ENCODE results near the gene CASZ1. TPM values are rescaled to one million over a fixed set of nuclear protein-coding genes. Genes with fewer than 3 reads are reported as not detected.

Gene CASZ1
- total and polyA plus RNA-seq, 2 donors = 1.8 to 3.9 TPM

- Histone ChIP-seq H3K27me3 (ENCODE audit: control insufficient read depth in 2 of 2, insufficient read depth in 1 of 2, low read length in 1 of 2) (peaks cover 0 to 8% of the 10 kb centered on the region in 2 donors), H3K9me3 (ENCODE audit: control insufficient read depth in 2 of 2, insufficient read depth in 1 of 2, low read length in 1 of 2) (no peaks in the 10 kb centered on the region), H3K4me1 (ENCODE audit: control insufficient read depth in 2 of 2, insufficient read depth in 2 of 2, low read length in 2 of 2) (no peaks in the 10 kb centered on the region), H3K4me3 (ENCODE audit: low read length in 2 of 2) (no peak overlapping the region), H3K27ac (ENCODE audit: low read depth in 1 of 2, low read length in 1 of 2) (no peak overlapping the region), H3K36me3 (ENCODE audit: control insufficient read depth in 2 of 2, insufficient read depth in 2 of 2, low read length in 1 of 2) (no peaks in the 10 kb centered on the region)
- DNase-seq (ENCODE audit: low read depth in 6 of 9, low spot score in 9 of 9) = no peak
- 85% methylated on average over 4 of the region's 4 CpGs for WGBS
Measured at GRCh38 chr1:10751160-10751559, 45.3 kb downstream of the CASZ1 start.

GRCh38 chr1:10745886-10746455 lies 50.5 kb downstream of the CASZ1 start:
- no peak overlapping the region for H3K27ac ChIP-seq (ENCODE audit: low read depth in 1 of 2, low read length in 1 of 2)
- no peaks in the 10 kb centered on the region for H3K4me1 ChIP-seq (ENCODE audit: control insufficient read depth in 2 of 2, insufficient read depth in 2 of 2, low read length in 2 of 2)
- H3K36me3 ChIP-seq (ENCODE audit: control insufficient read depth in 2 of 2, insufficient read depth in 2 of 2, low read length in 1 of 2) = no peaks in the 10 kb centered on the region
- no peak for DNase-seq (ENCODE audit: low read depth in 6 of 9, low spot score in 9 of 9)
- peaks cover 0 to 9% of the 10 kb centered on the region in 2 donors for H3K27me3 ChIP-seq (ENCODE audit: control insufficient read depth in 2 of 2, insufficient read depth in 1 of 2, low read length in 1 of 2)
- 93% methylated on average over 18 of the region's 18 CpGs for WGBS
- no peaks in the 10 kb centered on the region for H3K9me3 ChIP-seq (ENCODE audit: control insufficient read depth in 2 of 2, insufficient read depth in 1 of 2, low read length in 1 of 2)
- H3K4me3 ChIP-seq (ENCODE audit: low read length in 2 of 2) = no peak overlapping the region

GRCh38 chr1:10745383-10745782 lies 51.1 kb downstream of the CASZ1 start:
- Histone ChIP-seq H3K36me3 (ENCODE audit: control insufficient read depth in 2 of 2, insufficient read depth in 2 of 2, low read length in 1 of 2) (no peaks in the 10 kb centered on the region), H3K4me1 (ENCODE audit: control insufficient read depth in 2 of 2, insufficient read depth in 2 of 2, low read length in 2 of 2) (no peaks in the 10 kb centered on the region), H3K27me3 (ENCODE audit: control insufficient read depth in 2 of 2, insufficient read depth in 1 of 2, low read length in 1 of 2) (peaks cover 0 to 9% of the 10 kb centered on the region in 2 donors), H3K9me3 (ENCODE audit: control insufficient read depth in 2 of 2, insufficient read depth in 1 of 2, low read length in 1 of 2) (no peaks in the 10 kb centered on the region), H3K4me3 (ENCODE audit: low read length in 2 of 2) (no peak overlapping the region), H3K27ac (ENCODE audit: low read depth in 1 of 2, low read length in 1 of 2) (no peak overlapping the region)
- 84% methylated on average over 6 of the region's 6 CpGs for WGBS
- no peak for DNase-seq (ENCODE audit: low read depth in 6 of 9, low spot score in 9 of 9)

- Histone ChIP-seq H3K27ac (ENCODE audit: low read depth in 1 of 2, low read length in 1 of 2) (no peak overlapping the region), H3K27me3 (ENCODE audit: control insufficient read depth in 2 of 2, insufficient read depth in 1 of 2, low read length in 1 of 2) (peaks cover 0 to 8% of the 10 kb centered on the region in 2 donors), H3K9me3 (ENCODE audit: control insufficient read depth in 2 of 2, insufficient read depth in 1 of 2, low read length in 1 of 2) (no peaks in the 10 kb centered on the region), H3K4me1 (ENCODE audit: control insufficient read depth in 2 of 2, insufficient read depth in 2 of 2, low read length in 2 of 2) (no peaks in the 10 kb centered on the region), H3K36me3 (ENCODE audit: control insufficient read depth in 2 of 2, insufficient read depth in 2 of 2, low read length in 1 of 2) (no peaks in the 10 kb centered on the region), H3K4me3 (ENCODE audit: low read length in 2 of 2) (no peak overlapping the region)
- no peak for DNase-seq (ENCODE audit: low read depth in 6 of 9, low spot score in 9 of 9)
- WGBS = 90% methylated on average over 18 of the region's 18 CpGs
Measured at GRCh38 chr1:10744654-10745238, 51.7 kb downstream of the CASZ1 start.

DNA sequence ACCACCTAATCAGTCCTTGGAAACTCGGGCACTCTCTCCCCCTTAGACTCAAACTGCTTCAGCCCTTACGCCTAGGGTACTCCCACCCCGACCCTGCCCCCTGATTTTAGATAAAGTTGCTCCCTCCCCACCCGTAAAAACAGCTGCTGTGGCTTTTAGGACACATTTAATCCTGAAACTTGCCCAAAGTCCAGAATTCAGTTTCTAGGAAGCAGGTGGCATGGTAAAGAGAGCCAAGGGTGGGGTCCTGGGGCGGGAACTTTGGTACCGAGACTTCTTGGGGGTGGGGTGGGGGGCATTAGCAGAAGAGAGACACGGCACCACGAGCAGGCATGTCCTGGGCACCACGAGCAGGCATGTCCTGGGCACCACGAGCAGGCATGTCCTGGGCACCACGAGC lies 52.4 kb downstream of the CASZ1 start:
- Histone ChIP-seq H3K36me3 (ENCODE audit: control insufficient read depth in 2 of 2, insufficient read depth in 2 of 2, low read length in 1 of 2) (no peaks in the 10 kb centered on the region), H3K9me3 (ENCODE audit: control insufficient read depth in 2 of 2, insufficient read depth in 1 of 2, low read length in 1 of 2) (no peaks in the 10 kb centered on the region), H3K4me3 (ENCODE audit: low read length in 2 of 2) (no peak overlapping the region), H3K4me1 (ENCODE audit: control insufficient read depth in 2 of 2, insufficient read depth in 2 of 2, low read length in 2 of 2) (no peaks in the 10 kb centered on the region), H3K27me3 (ENCODE audit: control insufficient read depth in 2 of 2, insufficient read depth in 1 of 2, low read length in 1 of 2) (peaks cover 0 to 7% of the 10 kb centered on the region in 2 donors), H3K27ac (ENCODE audit: low read depth in 1 of 2, low read length in 1 of 2) (no peak overlapping the region)
- no peak for DNase-seq (ENCODE audit: low read depth in 6 of 9, low spot score in 9 of 9)
- WGBS = 74% methylated on average over 11 of the region's 11 CpGs

GRCh38 chr1:10741696-10742095 lies 54.8 kb downstream of the CASZ1 start:
- 95% methylated on average over 13 of the region's 13 CpGs for WGBS
- no peaks in the 10 kb centered on the region for H3K4me1 ChIP-seq (ENCODE audit: control insufficient read depth in 2 of 2, insufficient read depth in 2 of 2, low read length in 2 of 2)

GRCh38 chr1:10740123-10740522 lies 56.3 kb downstream of the CASZ1 start:
- Histone ChIP-seq H3K4me1 (ENCODE audit: control insufficient read depth in 2 of 2, insufficient read depth in 2 of 2, low read length in 2 of 2) (no peaks in the 10 kb centered on the region), H3K9me3 (ENCODE audit: control insufficient read depth in 2 of 2, insufficient read depth in 1 of 2, low read length in 1 of 2) (no peaks in the 10 kb centered on the region), H3K4me3 (ENCODE audit: low read length in 2 of 2) (no peak overlapping the region), H3K36me3 (ENCODE audit: control insufficient read depth in 2 of 2, insufficient read depth in 2 of 2, low read length in 1 of 2) (no peaks in the 10 kb centered on the region), H3K27ac (ENCODE audit: low read depth in 1 of 2, low read length in 1 of 2) (no peak overlapping the region), H3K27me3 (ENCODE audit: control insufficient read depth in 2 of 2, insufficient read depth in 1 of 2, low read length in 1 of 2) (peaks cover 0 to 7% of the 10 kb centered on the region in 2 donors)
- WGBS = 96% methylated on average over 6 of the region's 6 CpGs
- DNase-seq (ENCODE audit: low read depth in 6 of 9, low spot score in 9 of 9) = no peak

More at GRCh38 chr1:10741696-10742095, 54.8 kb downstream of the CASZ1 start:
- no peaks in the 10 kb centered on the region for H3K9me3 ChIP-seq (ENCODE audit: control insufficient read depth in 2 of 2, insufficient read depth in 1 of 2, low read length in 1 of 2)
- no peak overlapping the region for H3K4me3 ChIP-seq (ENCODE audit: low read length in 2 of 2)
- DNase-seq (ENCODE audit: low read depth in 6 of 9, low spot score in 9 of 9) = no peak
- H3K27me3 ChIP-seq (ENCODE audit: control insufficient read depth in 2 of 2, insufficient read depth in 1 of 2, low read length in 1 of 2) = peaks cover 0 to 7% of the 10 kb centered on the region in 2 donors
- no peaks in the 10 kb centered on the region for H3K36me3 ChIP-seq (ENCODE audit: control insufficient read depth in 2 of 2, insufficient read depth in 2 of 2, low read length in 1 of 2)
- no peak overlapping the region for H3K27ac ChIP-seq (ENCODE audit: low read depth in 1 of 2, low read length in 1 of 2)

- Histone ChIP-seq H3K4me1 (ENCODE audit: control insufficient read depth in 2 of 2, insufficient read depth in 2 of 2, low read length in 2 of 2) (no peaks in the 10 kb centered on the region), H3K27ac (ENCODE audit: low read depth in 1 of 2, low read length in 1 of 2) (no peak overlapping the region), H3K9me3 (ENCODE audit: control insufficient read depth in 2 of 2, insufficient read depth in 1 of 2, low read length in 1 of 2) (no peaks in the 10 kb centered on the region), H3K36me3 (ENCODE audit: control insufficient read depth in 2 of 2, insufficient read depth in 2 of 2, low read length in 1 of 2) (no peaks in the 10 kb centered on the region), H3K4me3 (ENCODE audit: low read length in 2 of 2) (no peak overlapping the region), H3K27me3 (ENCODE audit: control insufficient read depth in 2 of 2, insufficient read depth in 1 of 2, low read length in 1 of 2) (peaks cover 0 to 9% of the 10 kb centered on the region in 2 donors)
- 96% methylated on average over 8 of the region's 8 CpGs for WGBS
- DNase-seq (ENCODE audit: low read depth in 6 of 9, low spot score in 9 of 9) = no peak
Measured at GRCh38 chr1:10739589-10739988, 56.9 kb downstream of the CASZ1 start.

- H3K27ac ChIP-seq (ENCODE audit: low read depth in 1 of 2, low read length in 1 of 2) = no peak overlapping the region
Measured at GRCh38 chr1:10738061-10739058, 58.1 kb downstream of the CASZ1 start.

More at GRCh38 chr1:10738061-10739058, 58.1 kb downstream of the CASZ1 start:
- no peak overlapping the region for H3K4me3 ChIP-seq (ENCODE audit: low read length in 2 of 2)
- no peak for DNase-seq (ENCODE audit: low read depth in 6 of 9, low spot score in 9 of 9)
- H3K27me3 ChIP-seq (ENCODE audit: control insufficient read depth in 2 of 2, insufficient read depth in 1 of 2, low read length in 1 of 2) = peaks cover 0 to 12% of the 10 kb centered on the region in 2 donors
- H3K9me3 ChIP-seq (ENCODE audit: control insufficient read depth in 2 of 2, insufficient read depth in 1 of 2, low read length in 1 of 2) = no peaks in the 10 kb centered on the region
- WGBS = 91% methylated on average over 21 of the region's 21 CpGs
- H3K4me1 ChIP-seq (ENCODE audit: control insufficient read depth in 2 of 2, insufficient read depth in 2 of 2, low read length in 2 of 2) = no peaks in the 10 kb centered on the region
- H3K36me3 ChIP-seq (ENCODE audit: control insufficient read depth in 2 of 2, insufficient read depth in 2 of 2, low read length in 1 of 2) = no peaks in the 10 kb centered on the region
